ENCODE measurements around the gene TMEM131.

The TMEM131 gene

DNA sequence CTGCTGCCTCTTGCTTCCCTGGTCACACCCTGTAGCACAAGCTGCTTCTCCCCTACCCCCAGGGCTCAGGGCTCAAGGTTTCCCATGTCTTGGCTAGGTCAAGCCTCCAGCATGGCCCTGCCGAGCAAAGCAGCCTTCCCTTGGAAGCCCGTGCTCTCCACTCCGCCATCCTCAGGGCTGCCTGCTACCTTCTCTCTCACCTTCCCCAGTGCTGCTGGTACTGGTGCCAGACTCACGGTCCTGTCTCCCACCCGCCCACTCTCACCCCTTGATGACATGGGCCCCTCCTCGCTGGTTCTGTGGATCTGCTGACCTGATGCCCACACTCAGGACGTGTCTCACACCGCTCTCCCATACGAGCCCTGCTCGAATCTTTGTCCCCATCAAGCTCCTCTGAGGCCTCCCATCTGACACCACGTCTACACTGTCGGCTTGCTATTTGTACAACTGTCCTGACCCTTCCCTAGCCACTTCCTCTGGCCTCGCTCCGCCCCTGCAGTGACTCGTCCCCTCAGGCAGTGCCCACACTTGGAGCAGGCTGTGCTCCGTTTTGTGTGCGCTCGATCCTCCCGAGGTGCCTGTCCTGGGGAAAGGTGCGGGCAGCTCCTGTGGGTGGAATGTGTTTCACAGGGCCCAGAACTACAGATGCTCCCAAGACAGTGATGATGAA lies 232.4 kb downstream of the TMEM131 start:
- Histone ChIP-seq H3K4ac (ENCODE audit: low read length) (no peak overlapping the region), H3K27ac (replicated peaks; ENCODE audit: low read length) (no peak overlapping the region), H3K4me3 (ENCODE audit: low read length in 2 of 2) (no peak overlapping the region), H3K4me1 (ENCODE audit: control insufficient read depth in 2 of 2, insufficient read depth in 1 of 2, low read depth in 1 of 2, low read length in 2 of 2) (peaks cover 0 to 1% of the 10 kb centered on the region in 2 donors), H2AK5ac (ENCODE audit: low read depth, low read length) (no peak overlapping the region), H3K36me3 (replicated peaks in 1 of 2; ENCODE audit: control insufficient read depth in 2 of 2, insufficient read depth in 2 of 2, low read length in 2 of 2) (peaks cover 30 to 90% of the 10 kb centered on the region in 2 donors), H2BK12ac (ENCODE audit: low read length) (no peak overlapping the region), H3K9ac (ENCODE audit: low read depth, low read length, poor library complexity) (no peak overlapping the region), H3K4me2 (ENCODE audit: insufficient read depth, low read length, poor library complexity, severe bottlenecking) (no peak overlapping the region), H2AFZ (ENCODE audit: low read length) (no peak overlapping the region), H3K27me3 (ENCODE audit: control insufficient read depth in 3 of 3, insufficient read depth in 3 of 3, low read depth in 1 of 3, low read length in 3 of 3) (no peaks in the 10 kb centered on the region), H4K91ac (ENCODE audit: low read depth, low read length, poor library complexity) (no peak overlapping the region), H3K79me1 (ENCODE audit: low read depth, low read length) (peaks cover 4% of the 10 kb centered on the region), H3K9me3 (replicated peaks in 1 of 2; ENCODE audit: control insufficient read depth in 2 of 2, insufficient read depth in 1 of 2, low read depth in 1 of 2, low read length in 2 of 2) (no peaks in the 10 kb centered on the region), H4K8ac (ENCODE audit: low read depth, low read length) (no peak overlapping the region), H3K23ac (ENCODE audit: low read depth, low read length, poor library complexity) (peak overlapping the region; percentile 67), H3K18ac (ENCODE audit: low read length) (peak overlapping the region; percentile 27), H3K14ac (ENCODE audit: low read length) (peak overlapping the region; percentile 63), H2BK15ac (ENCODE audit: low read length) (no peak overlapping the region), H2BK5ac (ENCODE audit: low read length) (no peak overlapping the region), H2BK120ac (ENCODE audit: low read depth, low read length) (no peak overlapping the region)
- no peak for DNase-seq (ENCODE audit: low spot score)
- no CpG with 5 or more reads among the region's 20 CpGs for WGBS, 2 donors (ENCODE audit: extremely low coverage in 2 of 2, insufficient read length in 2 of 2, insufficient replicate concordance in 1 of 2)

DNA sequence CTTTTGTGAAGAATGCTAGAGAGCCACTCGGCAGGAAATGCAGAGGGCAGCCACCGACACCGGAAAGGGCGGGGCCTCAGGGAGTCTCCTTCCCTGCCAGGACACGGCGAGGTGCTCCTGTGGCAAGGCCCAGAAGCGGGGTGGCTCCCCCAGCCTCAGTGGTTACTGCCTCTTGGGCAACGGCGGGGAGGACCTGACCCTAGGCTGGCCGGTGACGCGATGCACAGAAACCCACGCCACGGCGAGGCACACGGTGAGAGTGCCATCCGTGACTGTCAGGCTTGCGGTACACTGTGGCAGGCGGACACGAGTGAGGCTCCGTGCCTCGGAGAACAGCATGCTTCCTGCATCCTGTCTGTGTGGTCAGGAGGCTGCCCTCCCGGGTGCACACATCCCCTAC lies 234.6 kb downstream of the TMEM131 start:
- Histone ChIP-seq H3K27me3 (ENCODE audit: control insufficient read depth in 3 of 3, insufficient read depth in 3 of 3, low read depth in 1 of 3, low read length in 3 of 3) (no peaks in the 10 kb centered on the region), H3K4me1 (ENCODE audit: control insufficient read depth in 2 of 2, insufficient read depth in 1 of 2, low read depth in 1 of 2, low read length in 2 of 2) (peaks cover 0 to 1% of the 10 kb centered on the region in 2 donors)
- no CpG with 5 or more reads among the region's 23 CpGs for WGBS, 2 donors (ENCODE audit: extremely low coverage in 2 of 2, insufficient read length in 2 of 2, insufficient replicate concordance in 1 of 2)

DNA sequence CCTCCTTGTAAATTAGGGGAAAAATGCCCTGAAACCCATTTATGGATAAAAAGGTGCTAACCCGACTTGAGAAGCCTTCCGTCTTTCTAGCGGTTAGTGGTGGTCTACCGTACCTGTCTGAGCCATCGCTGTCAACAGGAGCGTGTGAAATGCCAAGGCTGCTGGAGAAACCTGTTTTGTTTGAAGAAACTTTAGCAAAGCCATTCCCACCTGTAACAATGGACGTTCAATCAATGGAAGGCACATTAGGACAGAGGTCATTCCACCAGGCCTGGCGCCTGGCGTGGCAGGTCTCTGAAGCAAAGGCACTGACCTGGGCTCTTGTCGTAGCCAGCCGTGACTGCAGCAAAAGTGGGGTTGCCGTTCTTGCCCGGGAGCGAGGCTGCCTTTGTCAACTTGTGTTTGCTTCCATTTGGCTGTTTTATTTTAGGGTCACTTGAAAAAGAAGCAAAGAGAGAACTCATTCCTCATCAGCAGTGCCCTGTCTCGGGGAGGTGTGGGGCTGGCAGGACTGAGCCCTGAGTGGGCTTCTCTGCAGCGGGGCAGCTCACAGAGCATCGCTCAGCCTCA lies 235.2 kb downstream of the TMEM131 start:
- peaks cover 0 to 1% of the 10 kb centered on the region in 2 donors for H3K4me1 ChIP-seq (ENCODE audit: control insufficient read depth in 2 of 2, insufficient read depth in 1 of 2, low read depth in 1 of 2, low read length in 2 of 2)
- H3K79me1 ChIP-seq (ENCODE audit: low read depth, low read length): peaks cover 4% of the 10 kb centered on the region
- DNase-seq (ENCODE audit: low spot score): no peak
- H2AFZ ChIP-seq (ENCODE audit: low read length): no peak overlapping the region
- H3K9ac ChIP-seq (ENCODE audit: low read depth, low read length, poor library complexity): no peak overlapping the region
- H3K14ac ChIP-seq (ENCODE audit: low read length): no peak overlapping the region
- WGBS, 2 donors (ENCODE audit: extremely low coverage in 2 of 2, insufficient read length in 2 of 2, insufficient replicate concordance in 1 of 2): no CpG with 5 or more reads among the region's 17 CpGs
- no peak overlapping the region for H2AK5ac ChIP-seq (ENCODE audit: low read depth, low read length)
- no peak overlapping the region for H3K4me2 ChIP-seq (ENCODE audit: insufficient read depth, low read length, poor library complexity, severe bottlenecking)
- H3K27me3 ChIP-seq (ENCODE audit: control insufficient read depth in 3 of 3, insufficient read depth in 3 of 3, low read depth in 1 of 3, low read length in 3 of 3): no peaks in the 10 kb centered on the region
- H2BK12ac ChIP-seq (ENCODE audit: low read length): no peak overlapping the region
- no peak overlapping the region for H3K23ac ChIP-seq (ENCODE audit: low read depth, low read length, poor library complexity)
- H4K91ac ChIP-seq (ENCODE audit: low read depth, low read length, poor library complexity): no peak overlapping the region
- H3K18ac ChIP-seq (ENCODE audit: low read length): no peak overlapping the region
- H2BK5ac ChIP-seq (ENCODE audit: low read length): no peak overlapping the region
- H3K36me3 ChIP-seq (replicated peaks in 1 of 2; ENCODE audit: control insufficient read depth in 2 of 2, insufficient read depth in 2 of 2, low read length in 2 of 2): peaks cover 31 to 96% of the 10 kb centered on the region in 2 donors
- no peak overlapping the region for H3K4me3 ChIP-seq (ENCODE audit: low read length in 2 of 2)
- no peak overlapping the region for H2BK120ac ChIP-seq (ENCODE audit: low read depth, low read length)
- no peak overlapping the region for H3K27ac ChIP-seq (replicated peaks; ENCODE audit: low read length)
- no peak overlapping the region for H4K8ac ChIP-seq (ENCODE audit: low read depth, low read length)
- H3K4ac ChIP-seq (ENCODE audit: low read length): no peak overlapping the region
- no peaks in the 10 kb centered on the region for H3K9me3 ChIP-seq (replicated peaks in 1 of 2; ENCODE audit: control insufficient read depth in 2 of 2, insufficient read depth in 1 of 2, low read depth in 1 of 2, low read length in 2 of 2)
- H2BK15ac ChIP-seq (ENCODE audit: low read length): no peak overlapping the region

More for the DNA sequence above, 234.6 kb downstream of the TMEM131 start:
- H2AK5ac ChIP-seq (ENCODE audit: low read depth, low read length): no peak overlapping the region
- H2AFZ ChIP-seq (ENCODE audit: low read length): no peak overlapping the region
- no peak overlapping the region for H3K4me2 ChIP-seq (ENCODE audit: insufficient read depth, low read length, poor library complexity, severe bottlenecking)
- H3K9ac ChIP-seq (ENCODE audit: low read depth, low read length, poor library complexity): peak overlapping the region; percentile 64
- H4K91ac ChIP-seq (ENCODE audit: low read depth, low read length, poor library complexity): no peak overlapping the region
- H4K8ac ChIP-seq (ENCODE audit: low read depth, low read length): no peak overlapping the region
- H2BK5ac ChIP-seq (ENCODE audit: low read length): no peak overlapping the region
- no peak overlapping the region for H3K4me3 ChIP-seq (ENCODE audit: low read length in 2 of 2)
- peak overlapping the region; percentile 57 for H3K4ac ChIP-seq (ENCODE audit: low read length)
- no peaks in the 10 kb centered on the region for H3K9me3 ChIP-seq (replicated peaks in 1 of 2; ENCODE audit: control insufficient read depth in 2 of 2, insufficient read depth in 1 of 2, low read depth in 1 of 2, low read length in 2 of 2)
- H2BK15ac ChIP-seq (ENCODE audit: low read length): no peak overlapping the region
- H3K36me3 ChIP-seq (replicated peaks in 1 of 2; ENCODE audit: control insufficient read depth in 2 of 2, insufficient read depth in 2 of 2, low read length in 2 of 2): peaks cover 35 to 96% of the 10 kb centered on the region in 2 donors
- no peak overlapping the region for H3K14ac ChIP-seq (ENCODE audit: low read length)
- peaks cover 4% of the 10 kb centered on the region for H3K79me1 ChIP-seq (ENCODE audit: low read depth, low read length)
- DNase-seq (ENCODE audit: low spot score): no peak
- peak overlapping the region; percentile 95 for H3K23ac ChIP-seq (ENCODE audit: low read depth, low read length, poor library complexity)
- H2BK12ac ChIP-seq (ENCODE audit: low read length): no peak overlapping the region
- H3K18ac ChIP-seq (ENCODE audit: low read length): peak overlapping the region; percentile 18
- no peak overlapping the region for H3K27ac ChIP-seq (replicated peaks; ENCODE audit: low read length)
- peak overlapping the region; percentile 26 for H2BK120ac ChIP-seq (ENCODE audit: low read depth, low read length)

DNA sequence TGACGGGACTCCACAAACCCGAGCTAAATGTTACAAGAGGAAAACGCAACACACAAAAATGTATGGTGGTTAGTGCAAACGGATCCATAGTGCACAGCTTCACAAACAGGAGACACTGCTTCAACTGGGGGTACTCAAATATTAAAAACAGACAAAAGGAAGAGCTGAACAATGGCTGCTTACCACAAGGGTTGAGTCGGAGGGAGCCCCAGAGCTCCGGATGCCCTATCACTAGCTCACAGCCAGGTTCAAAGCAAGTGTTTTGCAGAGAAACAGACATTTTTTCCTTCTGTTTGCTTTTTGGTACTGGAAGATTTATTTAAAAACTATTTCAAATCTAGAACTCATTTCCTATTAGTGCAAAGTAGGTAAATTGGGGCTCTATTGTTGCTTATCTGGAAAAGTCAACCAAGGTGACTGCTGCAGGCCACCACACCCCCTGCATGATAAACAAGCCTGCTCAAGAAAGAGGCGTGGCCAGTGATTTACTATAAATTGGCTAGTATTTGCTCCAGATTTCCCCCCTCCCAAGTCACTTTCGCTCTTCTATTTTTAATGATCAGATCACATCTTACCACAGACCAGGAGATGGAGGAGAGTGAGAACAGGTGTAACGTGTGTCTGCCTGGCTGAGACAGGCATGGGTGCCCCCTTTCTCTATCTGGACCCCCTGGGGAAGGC lies 235.9 kb downstream of the TMEM131 start:
- no peak overlapping the region for H2BK12ac ChIP-seq (ENCODE audit: low read length)
- H3K4ac ChIP-seq (ENCODE audit: low read length): no peak overlapping the region
- no peak overlapping the region for H3K27ac ChIP-seq (replicated peaks; ENCODE audit: low read length)
- H3K9ac ChIP-seq (ENCODE audit: low read depth, low read length, poor library complexity): no peak overlapping the region
- no peak overlapping the region for H4K8ac ChIP-seq (ENCODE audit: low read depth, low read length)
- peaks cover 0 to 1% of the 10 kb centered on the region in 2 donors for H3K4me1 ChIP-seq (ENCODE audit: control insufficient read depth in 2 of 2, insufficient read depth in 1 of 2, low read depth in 1 of 2, low read length in 2 of 2)
- peaks cover 30 to 96% of the 10 kb centered on the region in 2 donors for H3K36me3 ChIP-seq (replicated peaks in 1 of 2; ENCODE audit: control insufficient read depth in 2 of 2, insufficient read depth in 2 of 2, low read length in 2 of 2)
- H3K27me3 ChIP-seq (ENCODE audit: control insufficient read depth in 3 of 3, insufficient read depth in 3 of 3, low read depth in 1 of 3, low read length in 3 of 3): no peaks in the 10 kb centered on the region
- no CpG with 5 or more reads among the region's 9 CpGs for WGBS, 2 donors (ENCODE audit: extremely low coverage in 2 of 2, insufficient read length in 2 of 2, insufficient replicate concordance in 1 of 2)
- H2BK15ac ChIP-seq (ENCODE audit: low read length): no peak overlapping the region
- H3K79me1 ChIP-seq (ENCODE audit: low read depth, low read length): peaks cover 4% of the 10 kb centered on the region
- no peak overlapping the region for H3K23ac ChIP-seq (ENCODE audit: low read depth, low read length, poor library complexity)
- H4K91ac ChIP-seq (ENCODE audit: low read depth, low read length, poor library complexity): no peak overlapping the region
- H2BK5ac ChIP-seq (ENCODE audit: low read length): no peak overlapping the region
- DNase-seq (ENCODE audit: low spot score): no peak
- no peaks in the 10 kb centered on the region for H3K9me3 ChIP-seq (replicated peaks in 1 of 2; ENCODE audit: control insufficient read depth in 2 of 2, insufficient read depth in 1 of 2, low read depth in 1 of 2, low read length in 2 of 2)
- H2AFZ ChIP-seq (ENCODE audit: low read length): no peak overlapping the region
- H2BK120ac ChIP-seq (ENCODE audit: low read depth, low read length): no peak overlapping the region
- H3K4me3 ChIP-seq (ENCODE audit: low read length in 2 of 2): no peak overlapping the region
- no peak overlapping the region for H3K14ac ChIP-seq (ENCODE audit: low read length)
- H2AK5ac ChIP-seq (ENCODE audit: low read depth, low read length): no peak overlapping the region
- no peak overlapping the region for H3K4me2 ChIP-seq (ENCODE audit: insufficient read depth, low read length, poor library complexity, severe bottlenecking)
- no peak overlapping the region for H3K18ac ChIP-seq (ENCODE audit: low read length)

Data from neuronal stem cell (in vitro differentiated cells).